Measurements from ENCODE around the gene PHKG2. TPM values are rescaled to one million over a fixed set of nuclear protein-coding genes. Genes with fewer than 3 reads are reported as not detected.

Gene PHKG2
- total RNA-seq, 4 donors from 2014 or later, result 38.9 to 94.1 (median 57.7) TPM

DNA sequence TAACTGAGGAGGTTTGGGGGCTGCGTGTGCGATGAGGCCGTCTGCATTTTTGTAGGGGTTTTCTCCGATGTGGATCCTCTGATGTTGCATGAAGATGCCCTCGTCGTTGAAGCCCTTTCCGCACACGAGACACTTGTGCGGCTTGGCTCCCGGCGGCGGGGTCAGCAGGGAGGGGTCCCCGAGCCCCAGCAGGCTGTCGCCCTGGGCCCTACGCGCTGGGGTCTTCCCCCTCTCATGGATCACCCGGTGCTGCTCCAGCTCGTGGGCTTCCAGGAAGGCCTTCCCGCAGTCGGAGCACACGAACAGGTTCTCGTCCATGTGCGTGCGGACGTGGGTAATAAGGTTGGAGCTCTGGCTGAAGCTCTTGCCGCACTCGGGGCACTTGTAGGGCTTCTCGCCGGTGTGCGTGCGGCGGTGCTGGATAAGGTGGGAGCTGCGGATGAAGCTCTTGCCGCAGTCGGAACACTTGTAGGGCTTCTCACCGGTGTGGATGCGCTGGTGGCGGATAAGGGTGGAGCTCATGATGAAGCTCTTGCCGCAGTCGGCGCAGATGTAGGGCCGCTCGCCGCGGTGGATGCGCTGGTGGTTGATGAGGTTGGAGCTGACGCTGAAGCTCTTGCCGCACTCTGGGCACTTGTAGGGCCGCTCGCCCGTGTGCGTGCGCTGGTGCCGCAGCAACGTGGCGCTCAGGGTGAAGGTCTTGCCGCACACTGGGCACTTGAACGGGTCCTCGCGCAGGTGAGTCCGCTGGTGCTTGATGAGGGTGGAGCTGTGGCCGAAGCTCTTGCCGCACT lies 34.5 kb downstream of the PHKG2 start:
- no peak for TF ChIP-seq POLR2A (IDR thresholded peaks at IDR 0.05)
- TF ChIP-seq, protein P1, sequence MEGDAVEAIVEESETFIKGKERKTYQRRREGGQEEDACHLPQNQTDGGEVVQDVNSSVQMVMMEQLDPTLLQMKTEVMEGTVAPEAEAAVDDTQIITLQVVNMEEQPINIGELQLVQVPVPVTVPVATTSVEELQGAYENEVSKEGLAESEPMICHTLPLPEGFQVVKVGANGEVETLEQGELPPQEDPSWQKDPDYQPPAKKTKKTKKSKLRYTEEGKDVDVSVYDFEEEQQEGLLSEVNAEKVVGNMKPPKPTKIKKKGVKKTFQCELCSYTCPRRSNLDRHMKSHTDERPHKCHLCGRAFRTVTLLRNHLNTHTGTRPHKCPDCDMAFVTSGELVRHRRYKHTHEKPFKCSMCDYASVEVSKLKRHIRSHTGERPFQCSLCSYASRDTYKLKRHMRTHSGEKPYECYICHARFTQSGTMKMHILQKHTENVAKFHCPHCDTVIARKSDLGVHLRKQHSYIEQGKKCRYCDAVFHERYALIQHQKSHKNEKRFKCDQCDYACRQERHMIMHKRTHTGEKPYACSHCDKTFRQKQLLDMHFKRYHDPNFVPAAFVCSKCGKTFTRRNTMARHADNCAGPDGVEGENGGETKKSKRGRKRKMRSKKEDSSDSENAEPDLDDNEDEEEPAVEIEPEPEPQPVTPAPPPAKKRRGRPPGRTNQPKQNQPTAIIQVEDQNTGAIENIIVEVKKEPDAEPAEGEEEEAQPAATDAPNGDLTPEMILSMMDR (IDR thresholded peaks at IDR 0.05), result no peak
- H3K27ac ChIP-seq, result no peak overlapping the region
- peaks cover 0 to 18% (median 8%) of the 10 kb centered on the region in 4 donors for H3K4me1 ChIP-seq
- H3K4me3 ChIP-seq, result no peak overlapping the region
- H3K27me3 ChIP-seq, result no peaks in the 10 kb centered on the region
- no peaks in the 10 kb centered on the region for H3K9me3 ChIP-seq
- no peak for DNase-seq
- peaks cover 0 to 29% (median 0%) of the 10 kb centered on the region in 3 donors for H3K36me3 ChIP-seq

DNA sequence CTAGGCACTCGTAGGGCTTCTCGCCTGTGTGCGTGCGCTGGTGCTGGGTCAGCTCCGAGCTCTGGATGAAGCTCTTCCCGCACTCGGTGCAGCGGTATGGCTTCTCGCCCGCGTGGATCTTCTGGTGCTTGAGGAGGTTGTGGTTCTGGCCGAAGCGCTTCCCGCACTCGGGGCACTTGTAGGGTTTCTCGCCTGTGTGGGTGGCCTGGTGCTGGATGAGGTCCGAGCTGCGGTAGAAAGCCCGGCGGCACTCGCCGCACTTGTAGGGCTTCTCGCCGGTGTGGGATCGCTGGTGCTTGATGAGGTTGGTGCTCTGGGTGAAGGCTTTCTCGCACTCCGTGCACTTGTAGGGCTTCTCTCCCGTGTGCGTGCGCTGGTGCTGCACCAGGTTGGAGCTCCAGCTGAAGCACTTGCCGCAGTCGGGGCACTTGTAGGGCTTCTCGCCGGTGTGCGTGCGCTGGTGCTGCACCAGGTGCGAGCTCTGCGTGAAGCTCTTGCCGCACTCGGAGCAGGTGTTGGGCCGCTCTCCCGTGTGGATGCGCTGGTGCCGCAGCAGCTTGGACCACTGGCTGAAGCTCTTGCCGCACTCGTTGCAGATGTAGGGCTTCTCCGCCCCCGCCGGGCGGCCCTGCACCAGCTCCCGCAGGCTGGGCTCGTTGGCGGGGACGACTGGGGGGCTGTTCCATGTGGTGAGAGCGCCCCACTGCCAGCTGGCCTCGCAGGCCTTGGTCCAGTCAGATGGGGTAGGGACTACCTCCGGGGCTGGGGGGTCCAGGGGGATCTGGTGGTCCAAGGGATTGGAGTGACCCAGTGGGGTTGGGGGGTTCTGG lies 35.3 kb downstream of the PHKG2 start:
- no peak overlapping the region for H3K4me3 ChIP-seq
- H3K27me3 ChIP-seq, result no peaks in the 10 kb centered on the region
- TF ChIP-seq, protein P1 (IDR thresholded peaks at IDR 0.05), result no peak
- no peak for TF ChIP-seq POLR2A (IDR thresholded peaks at IDR 0.05)
- no peaks in the 10 kb centered on the region for H3K9me3 ChIP-seq
- DNase-seq, result no peak
- no peak overlapping the region for H3K27ac ChIP-seq
- peaks cover 0 to 26% (median 10%) of the 10 kb centered on the region in 4 donors for H3K4me1 ChIP-seq
- peaks cover 0 to 29% (median 0%) of the 10 kb centered on the region in 3 donors for H3K36me3 ChIP-seq

GRCh38 chr16:30784215-30784614 lies 36.0 kb downstream of the PHKG2 start:
- Histone ChIP-seq H3K27ac (no peak overlapping the region), H3K9me3 (no peaks in the 10 kb centered on the region), H3K4me3 (no peak overlapping the region), H3K36me3 (peaks cover 0 to 29% (median 0%) of the 10 kb centered on the region in 3 donors), H3K27me3 (no peaks in the 10 kb centered on the region), H3K4me1 (peaks cover 0 to 27% (median 10%) of the 10 kb centered on the region in 4 donors)
- TF ChIP-seq, protein P1 (IDR thresholded peaks at IDR 0.05), result no peak
- no peak for TF ChIP-seq POLR2A (IDR thresholded peaks at IDR 0.05)
- DNase-seq, result no peak

DNA sequence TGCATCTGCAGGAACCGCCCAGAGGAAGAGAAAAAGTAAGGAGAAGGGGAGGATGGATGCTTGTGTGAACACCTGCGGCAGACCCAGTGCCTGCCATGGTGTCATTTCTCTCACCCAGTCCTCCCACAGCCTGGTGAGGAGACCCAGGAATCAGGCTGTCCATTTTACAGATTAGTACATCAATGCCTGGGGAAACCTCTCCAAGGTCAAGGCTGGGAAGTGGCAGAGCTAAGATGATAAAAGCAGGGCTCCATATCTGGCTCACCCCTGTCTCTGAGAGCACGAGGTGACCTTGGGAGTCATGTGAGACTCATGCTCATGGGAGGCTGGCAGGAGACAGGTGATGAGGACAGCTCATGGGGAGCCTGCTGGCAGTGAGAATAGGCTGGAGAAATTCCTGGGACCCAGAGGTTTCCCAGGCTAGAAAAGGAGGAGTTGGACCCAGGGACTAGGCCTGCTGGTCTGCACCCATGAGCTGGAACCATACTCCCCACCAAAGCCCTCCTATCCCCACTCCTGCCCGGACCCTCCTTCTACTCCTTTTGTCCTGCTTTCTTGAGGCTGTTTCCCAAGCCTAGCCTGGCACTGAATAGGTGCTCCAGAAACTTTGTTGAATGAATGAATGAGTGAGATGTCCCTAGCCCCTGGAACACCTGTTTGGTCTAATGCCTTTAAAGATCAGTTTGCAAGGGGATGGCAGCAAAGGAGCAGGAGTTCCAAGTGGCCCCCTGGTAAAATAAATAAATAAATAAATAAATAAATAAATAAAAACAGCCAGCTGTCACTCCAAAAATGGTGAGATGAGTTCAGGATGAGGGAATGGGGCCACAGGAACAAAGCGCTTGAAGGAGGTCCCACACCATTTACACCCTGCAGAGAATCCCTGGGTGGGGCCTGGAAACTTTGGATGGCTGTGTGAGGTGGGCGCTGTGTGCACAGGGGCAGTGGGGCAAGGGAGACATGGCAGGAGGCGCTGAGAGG lies 37.2 kb downstream of the PHKG2 start:
- Histone ChIP-seq H3K36me3 (peaks cover 0 to 29% (median 0%) of the 10 kb centered on the region in 3 donors), H3K27ac (no peak overlapping the region), H3K9me3 (no peaks in the 10 kb centered on the region), H3K4me1 (peaks cover 0 to 27% (median 10%) of the 10 kb centered on the region in 4 donors), H3K27me3 (no peaks in the 10 kb centered on the region), H3K4me3 (peak overlapping the region in 2 of 4 donors; percentile 82 to 89)
- TF ChIP-seq POLR2A (IDR thresholded peaks at IDR 0.05), result no peak
- TF ChIP-seq, protein P1 (IDR thresholded peaks at IDR 0.05), result no peak
- DNase-seq, result no peak

All from Peyer's patch (tissue), 4 donors.